Measurements from ENCODE around the gene AS3MT.
"Not testable (repeated sequence)": the region's sequence is repeated elsewhere in the genome, so short reads cannot be mapped to it uniquely, and the experiment has no call there.

AS3MT gene

GRCh38 chr10:102841827-102842345, 27.4 kb upstream of the AS3MT start:
- Histone ChIP-seq H2AFZ (ENCODE audit: low read depth) (no peak overlapping the region), H3K27me3 (ENCODE audit: insufficient read depth, low read depth) (no peaks in the 10 kb centered on the region), H3K36me3 (ENCODE audit: insufficient read depth) (no peaks in the 10 kb centered on the region), H3K4me1 (ENCODE audit: low read depth, poor library complexity, severe bottlenecking) (no peaks in the 10 kb centered on the region), H3K27ac (no peak overlapping the region), H4K20me1 (ENCODE audit: insufficient read depth) (no peaks in the 10 kb centered on the region), H3K9ac (no peak overlapping the region), H3K4me3 (IDR thresholded peaks at IDR 0.05; ENCODE audit: insufficient read depth, low read depth, low read length) (no peak overlapping the region), H3K79me2 (ENCODE audit: insufficient read depth, low read depth) (no peaks in the 10 kb centered on the region), H3K4me2 (no peak overlapping the region)
- TF ChIP-seq, protein P1, sequence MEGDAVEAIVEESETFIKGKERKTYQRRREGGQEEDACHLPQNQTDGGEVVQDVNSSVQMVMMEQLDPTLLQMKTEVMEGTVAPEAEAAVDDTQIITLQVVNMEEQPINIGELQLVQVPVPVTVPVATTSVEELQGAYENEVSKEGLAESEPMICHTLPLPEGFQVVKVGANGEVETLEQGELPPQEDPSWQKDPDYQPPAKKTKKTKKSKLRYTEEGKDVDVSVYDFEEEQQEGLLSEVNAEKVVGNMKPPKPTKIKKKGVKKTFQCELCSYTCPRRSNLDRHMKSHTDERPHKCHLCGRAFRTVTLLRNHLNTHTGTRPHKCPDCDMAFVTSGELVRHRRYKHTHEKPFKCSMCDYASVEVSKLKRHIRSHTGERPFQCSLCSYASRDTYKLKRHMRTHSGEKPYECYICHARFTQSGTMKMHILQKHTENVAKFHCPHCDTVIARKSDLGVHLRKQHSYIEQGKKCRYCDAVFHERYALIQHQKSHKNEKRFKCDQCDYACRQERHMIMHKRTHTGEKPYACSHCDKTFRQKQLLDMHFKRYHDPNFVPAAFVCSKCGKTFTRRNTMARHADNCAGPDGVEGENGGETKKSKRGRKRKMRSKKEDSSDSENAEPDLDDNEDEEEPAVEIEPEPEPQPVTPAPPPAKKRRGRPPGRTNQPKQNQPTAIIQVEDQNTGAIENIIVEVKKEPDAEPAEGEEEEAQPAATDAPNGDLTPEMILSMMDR (conservative IDR thresholded peaks at IDR 0.05; ENCODE audit: low read depth, low read length) = no peak

DNA sequence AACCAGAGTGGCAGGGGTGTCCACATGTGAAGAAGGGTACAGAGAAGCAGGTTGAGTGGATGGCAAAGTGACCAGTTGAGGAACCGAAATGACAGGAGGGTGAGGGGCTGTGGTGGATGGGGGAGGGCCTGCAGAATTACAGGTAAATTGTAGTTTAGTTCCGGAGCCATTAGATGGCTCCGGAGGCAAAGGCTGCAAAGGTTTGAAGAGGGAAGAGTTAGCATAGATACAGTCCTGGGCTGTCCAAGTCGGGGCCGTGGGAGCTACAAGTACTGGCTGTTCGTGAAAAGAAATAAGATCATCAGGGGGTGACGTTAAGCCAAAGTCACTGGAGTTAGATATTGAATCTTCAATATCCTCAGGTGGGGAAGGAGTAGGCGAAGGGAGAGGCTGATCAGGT, 26.1 kb upstream of the AS3MT start:
- H3K36me3 ChIP-seq (ENCODE audit: insufficient read depth); H3K4me1 ChIP-seq (ENCODE audit: low read depth, poor library complexity, severe bottlenecking); H3K4me3 ChIP-seq (IDR thresholded peaks at IDR 0.05; ENCODE audit: insufficient read depth, low read depth, low read length); H3K27ac ChIP-seq; H3K79me2 ChIP-seq (ENCODE audit: insufficient read depth, low read depth); H3K4me2 ChIP-seq; H4K20me1 ChIP-seq (ENCODE audit: insufficient read depth); H3K27me3 ChIP-seq (ENCODE audit: insufficient read depth, low read depth); H3K9ac ChIP-seq; H2AFZ ChIP-seq (ENCODE audit: low read depth): not testable (repeated sequence)

GRCh38 chr10:102844190-102844776, 25.0 kb upstream of the AS3MT start:
- H4K20me1 ChIP-seq (ENCODE audit: insufficient read depth); H3K9ac ChIP-seq; H3K36me3 ChIP-seq (ENCODE audit: insufficient read depth); H3K27ac ChIP-seq; H3K4me1 ChIP-seq (ENCODE audit: low read depth, poor library complexity, severe bottlenecking); H3K27me3 ChIP-seq (ENCODE audit: insufficient read depth, low read depth); H3K4me2 ChIP-seq; H3K4me3 ChIP-seq (IDR thresholded peaks at IDR 0.05; ENCODE audit: insufficient read depth, low read depth, low read length); H3K79me2 ChIP-seq (ENCODE audit: insufficient read depth, low read depth); H2AFZ ChIP-seq (ENCODE audit: low read depth): not testable (repeated sequence)

DNA sequence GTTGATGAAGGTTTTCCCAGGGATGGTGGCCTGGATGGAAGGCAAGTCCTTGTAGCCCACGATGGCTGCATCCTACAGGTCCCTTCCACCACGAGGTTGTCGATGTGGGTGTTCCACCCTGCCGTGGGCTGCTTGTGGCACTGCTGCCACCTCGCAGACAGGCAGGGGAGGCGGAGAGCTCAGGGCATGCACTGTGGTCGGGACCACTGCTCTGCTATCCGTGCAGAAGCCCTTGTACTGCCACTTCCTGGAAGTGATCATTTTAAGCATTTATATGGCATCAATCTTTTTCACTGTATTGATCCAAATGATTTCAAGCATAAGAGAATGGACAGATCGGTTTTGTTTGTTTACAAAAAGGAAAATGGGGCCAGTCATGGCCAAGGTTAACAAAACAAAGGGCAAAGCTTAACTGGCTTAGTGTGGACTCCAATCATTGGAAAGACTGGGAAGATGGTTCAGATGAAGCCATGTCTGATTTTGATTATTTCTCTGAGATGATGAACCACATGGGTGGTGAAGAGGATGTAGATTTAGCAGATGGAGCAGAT, 23.8 kb upstream of the AS3MT start:
- Histone ChIP-seq H3K36me3 (ENCODE audit: insufficient read depth) (no peaks in the 10 kb centered on the region), H3K27me3 (ENCODE audit: insufficient read depth, low read depth) (no peaks in the 10 kb centered on the region), H3K27ac (no peak overlapping the region), H3K9ac (no peak overlapping the region), H4K20me1 (ENCODE audit: insufficient read depth) (no peaks in the 10 kb centered on the region), H3K4me2 (no peak overlapping the region), H2AFZ (ENCODE audit: low read depth) (no peak overlapping the region), H3K4me3 (IDR thresholded peaks at IDR 0.05; ENCODE audit: insufficient read depth, low read depth, low read length) (no peak overlapping the region), H3K79me2 (ENCODE audit: insufficient read depth, low read depth) (no peaks in the 10 kb centered on the region), H3K4me1 (ENCODE audit: low read depth, poor library complexity, severe bottlenecking) (no peaks in the 10 kb centered on the region)
- TF ChIP-seq, protein P1 (conservative IDR thresholded peaks at IDR 0.05; ENCODE audit: low read depth, low read length) = no peak

DNA sequence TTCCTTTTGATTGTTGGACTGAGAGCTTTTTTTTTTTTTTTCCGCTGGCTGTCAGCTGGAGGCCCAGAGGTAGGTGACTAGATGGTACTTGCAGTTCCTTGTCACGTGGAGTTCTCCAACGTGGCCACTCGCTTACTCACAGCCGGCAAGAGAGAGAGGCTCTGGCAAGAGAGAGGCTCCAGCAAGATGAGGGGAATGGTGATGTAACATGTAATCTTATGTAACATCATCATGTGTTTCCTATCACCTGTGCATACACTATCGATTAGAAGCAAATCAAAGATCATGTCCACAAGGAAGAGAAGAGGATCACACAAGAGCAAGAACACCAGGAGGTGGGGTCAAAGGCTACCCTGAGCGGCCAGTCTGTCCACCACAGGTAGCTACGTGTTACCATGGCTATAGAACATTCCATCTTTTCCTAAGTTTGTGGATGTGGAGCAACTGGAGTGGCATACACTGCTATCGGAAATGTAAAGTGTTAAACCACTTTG, 19.2 kb upstream of the AS3MT start:
- TF ChIP-seq, protein P1 (conservative IDR thresholded peaks at IDR 0.05; ENCODE audit: low read depth, low read length) = no peak
- H3K27me3 ChIP-seq (ENCODE audit: insufficient read depth, low read depth) = no peaks in the 10 kb centered on the region

GRCh38 chr10:102853237-102853636, 16.0 kb upstream of the AS3MT start:
- H3K36me3 ChIP-seq (ENCODE audit: insufficient read depth); H3K79me2 ChIP-seq (ENCODE audit: insufficient read depth, low read depth); H4K20me1 ChIP-seq (ENCODE audit: insufficient read depth); H3K4me2 ChIP-seq; H3K27ac ChIP-seq; H2AFZ ChIP-seq (ENCODE audit: low read depth); H3K9ac ChIP-seq; H3K27me3 ChIP-seq (ENCODE audit: insufficient read depth, low read depth); H3K4me3 ChIP-seq (IDR thresholded peaks at IDR 0.05; ENCODE audit: insufficient read depth, low read depth, low read length): not testable (repeated sequence)
- H3K4me1 ChIP-seq (ENCODE audit: low read depth, poor library complexity, severe bottlenecking) = peaks cover 12% of the 10 kb centered on the region

More for the DNA sequence above, 19.2 kb upstream of the AS3MT start:
- peaks cover 10% of the 10 kb centered on the region for H3K4me1 ChIP-seq (ENCODE audit: low read depth, poor library complexity, severe bottlenecking)
- no peaks in the 10 kb centered on the region for H4K20me1 ChIP-seq (ENCODE audit: insufficient read depth)
- H3K4me3 ChIP-seq (IDR thresholded peaks at IDR 0.05; ENCODE audit: insufficient read depth, low read depth, low read length) = no peak overlapping the region
- no peak overlapping the region for H3K27ac ChIP-seq
- H3K4me2 ChIP-seq = no peak overlapping the region
- H3K9ac ChIP-seq = no peak overlapping the region
- no peaks in the 10 kb centered on the region for H3K36me3 ChIP-seq (ENCODE audit: insufficient read depth)
- H3K79me2 ChIP-seq (ENCODE audit: insufficient read depth, low read depth) = peaks cover 1% of the 10 kb centered on the region; the same call in 1 of the 2 replicates
- no peak overlapping the region for H2AFZ ChIP-seq (ENCODE audit: low read depth)

- H2AFZ ChIP-seq (ENCODE audit: low read depth); H3K27ac ChIP-seq; H3K4me2 ChIP-seq; H3K36me3 ChIP-seq (ENCODE audit: insufficient read depth); H4K20me1 ChIP-seq (ENCODE audit: insufficient read depth); H3K4me3 ChIP-seq (IDR thresholded peaks at IDR 0.05; ENCODE audit: insufficient read depth, low read depth, low read length); H3K27me3 ChIP-seq (ENCODE audit: insufficient read depth, low read depth); H3K79me2 ChIP-seq (ENCODE audit: insufficient read depth, low read depth); H3K9ac ChIP-seq: not testable (repeated sequence)
- H3K4me1 ChIP-seq (ENCODE audit: low read depth, poor library complexity, severe bottlenecking) = peaks cover 12% of the 10 kb centered on the region
These were observed 13.4 kb upstream of the AS3MT start for GRCh38 chr10:102855731-102856436.

Measured in KMS-11 (cell line).